Measurements from ENCODE around the gene FAM78A.
A peak's percentile ranks its signal among the peaks of the same experiment; 100 is the strongest.
"Not testable (repeated sequence)": the region's sequence is repeated elsewhere in the genome, so short reads cannot be mapped to it uniquely, and the experiment has no call there.

The FAM78A gene

GRCh38 chr9:131237931-131238401 lies 38.3 kb downstream of the FAM78A start:
- peak; percentile 68 for DNase-seq (ENCODE audit: low spot score)

DNA sequence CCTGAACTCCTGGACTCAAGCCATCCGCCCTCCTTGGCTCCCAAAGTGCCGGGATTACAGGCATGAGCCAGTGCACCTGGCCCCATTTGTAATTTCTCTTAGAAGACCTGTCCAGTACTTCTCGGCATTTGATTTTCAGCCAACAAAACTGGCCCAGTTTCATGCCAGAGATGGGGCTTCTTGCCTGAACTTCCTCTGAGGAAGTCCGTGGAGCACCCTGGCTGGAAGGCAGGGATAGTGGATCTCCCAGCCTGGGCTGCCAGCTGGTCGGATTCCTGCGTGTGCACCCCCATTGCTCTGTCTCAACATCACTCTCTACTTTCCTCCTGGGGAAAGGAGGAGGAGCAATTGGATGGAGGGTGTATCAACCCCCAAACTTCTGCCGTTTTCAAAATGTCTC lies 39.0 kb downstream of the FAM78A start:
- DNase-seq (ENCODE audit: low spot score): no peak

DNA sequence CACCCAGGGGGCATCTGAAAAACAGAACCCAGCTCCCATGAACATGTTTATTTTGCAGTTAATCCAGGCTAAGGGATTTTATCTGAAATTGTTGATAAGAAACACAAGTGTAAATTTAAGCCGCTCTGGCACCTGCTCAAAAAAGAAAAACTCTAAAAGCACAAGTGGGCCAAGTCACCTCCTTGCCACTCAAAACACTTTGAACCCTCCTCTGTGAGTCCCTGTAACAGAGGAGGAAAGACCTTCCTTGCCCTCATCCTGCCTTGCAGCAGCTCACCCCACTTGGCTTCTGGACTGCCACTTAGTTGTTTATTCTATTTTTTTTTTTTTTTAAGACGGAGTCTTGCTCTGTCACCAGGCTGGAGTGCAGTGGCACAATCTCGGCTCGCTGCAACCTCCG lies 39.5 kb downstream of the FAM78A start:
- no peak for DNase-seq (ENCODE audit: low spot score)

DNA sequence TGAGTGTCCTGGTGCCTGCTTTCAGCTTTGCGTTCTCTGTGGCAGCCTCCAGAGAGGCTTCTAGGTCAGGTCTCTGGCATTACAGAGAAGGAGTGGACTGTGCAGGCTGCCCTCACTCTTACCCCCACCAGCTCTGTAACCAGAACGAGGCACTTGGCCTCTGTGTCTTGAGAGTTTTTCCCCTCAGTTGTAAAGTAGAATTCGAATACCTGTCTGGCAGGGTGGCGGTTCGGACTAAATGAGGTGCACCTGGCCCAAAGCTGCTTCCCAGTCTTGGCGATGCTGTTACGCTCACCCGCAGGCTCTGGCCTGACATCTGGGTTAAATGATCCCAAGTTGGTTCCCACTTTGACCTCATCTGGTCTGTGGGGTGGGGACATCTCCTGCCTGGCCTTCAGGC lies 40.1 kb downstream of the FAM78A start:
- DNase-seq (ENCODE audit: low spot score): no peak

DNA sequence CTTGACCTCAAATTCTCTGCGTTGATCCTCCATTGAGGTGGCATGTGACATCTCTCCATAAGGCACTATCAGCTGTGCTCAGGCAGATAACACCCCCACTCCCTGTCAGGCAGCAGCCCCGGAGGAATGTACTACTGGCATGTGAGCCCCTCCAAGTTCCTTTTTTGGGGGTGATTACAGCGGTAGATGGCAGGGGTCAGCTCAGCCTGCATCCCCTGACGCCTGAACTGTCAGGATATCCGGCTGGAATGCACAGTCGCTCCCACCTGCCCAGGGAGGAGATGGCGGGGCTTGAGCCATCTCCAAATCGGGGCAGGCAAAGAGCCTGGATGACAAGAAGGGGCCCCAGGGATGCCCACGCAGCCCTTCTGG lies 40.8 kb downstream of the FAM78A start:
- no peak for DNase-seq (ENCODE audit: low spot score)

- DNase-seq (ENCODE audit: low spot score): no peak
Measured at GRCh38 chr9:131234799-131235479, 41.4 kb downstream of the FAM78A start.

- DNase-seq (ENCODE audit: low spot score): no peak
Measured at GRCh38 chr9:131233995-131234394, 42.3 kb downstream of the FAM78A start.

- DNase-seq (ENCODE audit: low spot score): no peak
Measured at GRCh38 chr9:131233556-131233955, 42.8 kb downstream of the FAM78A start.

DNA sequence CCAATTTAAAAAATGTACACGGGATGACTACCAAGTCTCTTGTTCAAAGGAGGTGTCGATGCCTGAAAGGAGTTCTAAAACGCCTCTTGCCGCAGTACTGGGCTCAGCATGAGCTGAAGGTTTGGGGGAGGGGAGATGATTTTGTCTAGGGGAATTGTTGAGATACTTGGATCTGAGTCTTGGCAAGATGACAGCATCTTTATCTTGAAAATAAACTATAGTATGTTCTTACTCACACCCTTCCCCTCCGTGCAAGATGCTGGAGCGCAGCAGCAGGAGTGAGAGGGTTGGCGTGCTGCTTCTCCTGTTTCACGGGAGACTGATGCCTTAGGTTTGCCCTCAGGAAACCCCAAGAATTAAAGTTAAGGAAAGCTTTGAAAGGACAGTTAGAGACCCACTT lies 47.3 kb downstream of the FAM78A start:
- no peak for DNase-seq (ENCODE audit: low spot score)

GRCh38 chr9:131227959-131228460 lies 48.3 kb downstream of the FAM78A start:
- no peak for DNase-seq (ENCODE audit: low spot score)

GRCh38 chr9:131227112-131227958 lies 49.0 kb downstream of the FAM78A start:
- no peak for DNase-seq (ENCODE audit: low spot score)

GRCh38 chr9:131226226-131226625 lies 50.1 kb downstream of the FAM78A start:
- no peak for DNase-seq (ENCODE audit: low spot score)

GRCh38 chr9:131222460-131222859 lies 53.9 kb downstream of the FAM78A start:
- DNase-seq (ENCODE audit: low spot score): no peak

DNA sequence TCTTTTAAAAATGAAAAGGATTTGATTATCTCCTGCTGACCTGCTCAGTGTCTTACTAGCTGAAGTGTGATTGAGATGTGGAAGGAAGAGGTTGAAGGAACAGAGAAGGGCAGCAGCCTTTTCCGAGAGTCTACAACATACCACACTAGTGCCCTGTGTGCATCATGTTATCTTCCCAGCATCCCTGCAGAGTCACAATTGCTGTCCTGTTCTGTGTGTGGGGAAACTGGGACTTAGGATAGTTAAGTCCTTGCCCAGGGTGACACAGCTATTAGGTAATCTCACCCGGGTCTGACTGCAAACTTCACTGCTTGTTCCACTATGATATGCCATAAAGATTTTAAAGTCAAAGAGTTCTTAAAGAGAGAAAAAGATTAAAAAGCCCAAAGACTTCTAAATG lies 55.8 kb downstream of the FAM78A start:
- DNase-seq (ENCODE audit: low spot score): no peak

DNA sequence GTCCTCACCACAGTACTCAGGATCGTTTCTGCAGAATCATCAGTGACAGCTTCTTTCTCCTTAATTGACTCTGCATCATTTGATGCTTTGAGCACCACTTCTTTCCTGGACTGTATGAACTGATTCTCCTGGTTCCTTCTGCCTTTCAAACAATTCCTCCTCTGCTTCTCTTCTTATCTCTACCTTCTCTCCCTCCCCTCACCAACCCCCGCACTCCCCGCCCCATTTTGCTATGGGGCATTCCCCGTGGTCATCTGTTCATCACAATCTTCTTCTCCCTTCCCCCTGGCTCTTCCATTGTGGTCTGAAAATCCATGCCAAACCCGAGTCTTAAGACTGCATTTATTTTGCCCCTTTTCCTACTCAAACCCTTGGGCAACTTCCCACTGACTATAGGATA lies 57.9 kb downstream of the FAM78A start:
- DNase-seq (ENCODE audit: low spot score): no peak

DNA sequence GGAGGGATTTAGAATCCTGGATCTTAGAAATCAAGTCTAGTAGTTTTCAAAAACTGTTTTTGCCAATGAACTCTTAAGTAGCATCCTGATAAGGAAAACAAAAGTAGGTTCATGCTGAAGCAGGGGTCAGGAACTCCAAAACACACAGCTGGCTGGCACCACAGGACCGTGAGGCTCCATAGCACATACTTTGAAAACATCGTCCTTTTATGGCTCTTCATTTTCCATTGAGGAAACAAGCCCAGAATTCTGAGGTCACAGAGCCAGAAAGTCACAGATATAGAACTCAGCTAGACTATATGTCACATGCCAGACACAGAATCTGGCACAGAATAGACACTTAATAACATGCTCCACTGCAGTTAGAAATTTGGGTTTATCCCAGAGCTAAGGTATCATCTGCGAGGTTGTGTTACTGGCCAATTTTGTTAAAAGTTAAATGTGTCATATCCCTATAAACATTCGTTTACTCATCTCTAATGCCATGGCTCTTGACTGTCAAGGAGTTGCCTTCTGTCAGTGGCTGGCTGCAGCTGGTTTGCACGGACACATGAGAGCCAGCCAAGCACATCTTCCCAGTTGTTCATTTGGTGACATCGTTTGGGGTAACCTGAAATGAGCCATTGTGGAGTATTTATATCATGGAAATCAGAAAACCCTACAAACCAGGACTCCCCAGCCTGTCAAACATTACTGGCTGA lies 58.8 kb downstream of the FAM78A start:
- DNase-seq (ENCODE audit: low spot score): no peak

- no peak for DNase-seq (ENCODE audit: low spot score)
Measured at GRCh38 chr9:131216806-131217205, 59.5 kb downstream of the FAM78A start.

DNA sequence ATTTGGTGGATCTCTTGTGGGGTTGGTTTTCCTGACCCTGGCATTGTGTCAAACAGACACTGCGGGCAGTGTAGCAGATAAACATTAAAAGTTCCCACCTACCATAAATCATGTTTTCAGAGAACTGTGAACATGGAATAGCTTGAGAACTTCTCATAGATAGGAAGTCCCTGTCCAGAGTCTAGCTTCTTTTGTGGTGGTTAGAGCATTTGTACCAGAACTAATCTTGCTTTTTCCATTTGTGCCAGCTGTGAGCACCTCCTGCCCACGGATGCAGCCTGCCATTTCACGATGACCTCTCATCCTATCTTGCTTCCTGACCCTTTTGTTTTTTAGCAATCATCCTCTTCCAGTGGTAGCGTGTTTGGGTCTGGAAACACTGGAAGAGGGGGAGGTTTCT lies 61.4 kb downstream of the FAM78A start:
- DNase-seq (ENCODE audit: low spot score): no peak

- no peak for DNase-seq (ENCODE audit: low spot score)
Measured at GRCh38 chr9:131214286-131214856, 61.9 kb downstream of the FAM78A start.

DNA sequence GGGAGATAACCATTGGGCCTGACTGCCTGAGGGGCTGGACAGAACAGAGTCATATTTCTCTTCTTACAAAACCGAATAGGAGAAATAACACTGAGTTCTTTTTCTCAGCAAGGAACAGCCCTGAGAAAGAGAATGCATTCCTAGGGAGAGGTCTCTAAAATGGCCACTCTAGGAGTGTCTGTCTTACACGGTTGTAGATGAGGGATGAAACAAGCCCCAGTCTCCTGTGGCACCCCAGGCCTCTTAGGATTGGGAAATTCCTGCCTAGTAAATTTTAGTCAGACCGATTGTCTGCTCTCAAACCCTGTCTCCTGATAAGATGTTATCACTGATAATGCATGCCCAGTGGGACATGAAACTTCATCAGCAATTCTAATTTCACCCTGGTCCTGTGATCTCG lies 64.4 kb downstream of the FAM78A start:
- not testable (repeated sequence) for DNase-seq (ENCODE audit: low spot score)

Data from SW480 (cell line).